Common myeloid progenitor, CD34-positive (primary cell): ENCODE measurements around the gene ZNF608.
A peak's percentile ranks its signal among the peaks of the same experiment; 100 is the strongest.

Experiments
- CTCF ChIA-PET: fragments of 350-600 bp; sonication (Branson Sonifier 250); formaldehyde crosslinking; loops from one replicate; lab custom pipeline; 2021; ENCODE audit warnings: antibody characterized with exemption; lab: Charles Lee
- POLR2A ChIA-PET: fragments of 350-600 bp; sonication (Branson Sonifier 250); formaldehyde crosslinking; loops from one replicate; lab custom pipeline; 2021; ENCODE audit warnings: antibody characterized with exemption; lab: Charles Lee
- DNase-seq, 3 donors: peaks; one replicate each; pipeline versions ENCODE4 v3.0.0 to v3.0.0-alpha.2; 2013
- H3K27ac ChIP-seq, 2 experiments: 1 replicate in 1 of 2; 2 replicates in 1 of 2; pipeline ENCODE4 v1.7.0; 2013; ENCODE audit warnings: inconsistent platforms in 2 of 2, low read length in 2 of 2, mild to moderate bottlenecking in 2 of 2, low read depth in 1 of 2, moderate library complexity in 1 of 2; ENCODE audit not compliant: severe bottlenecking in 2 of 2, insufficient read depth in 1 of 2, poor library complexity in 1 of 2
- H3K27me3 ChIP-seq, 5 experiments: replicated peaks in 2 of 5; 1 replicate in 3 of 5; 2 replicates in 2 of 5; pipeline versions ENCODE4 v1.6.1 to v1.7.0; 2013; ENCODE audit warnings: low read length in 4 of 5, mild to moderate bottlenecking in 2 of 5, moderate library complexity in 2 of 5, inconsistent platforms in 1 of 5; ENCODE audit not compliant: insufficient read depth in 5 of 5, control insufficient read depth in 4 of 5
- H3K36me3 ChIP-seq, 4 experiments: 1 replicate in 2 of 4; 2 replicates in 2 of 4; pipeline versions ENCODE4 v1.6.1 to v1.7.0; 2013; ENCODE audit warnings: low read length in 3 of 4, control low read depth in 1 of 4, mild to moderate bottlenecking in 1 of 4; ENCODE audit not compliant: control insufficient read depth in 4 of 4, insufficient read depth in 4 of 4
- H3K4me1 ChIP-seq, 4 experiments: 1 replicate in 3 of 4; 2 replicates in 1 of 4; pipeline versions ENCODE4 v1.6.1 to v1.7.1; 2013; ENCODE audit warnings: low read length in 3 of 4, mild to moderate bottlenecking in 3 of 4, control low read depth in 1 of 4, inconsistent platforms in 1 of 4, moderate library complexity in 1 of 4; ENCODE audit not compliant: control insufficient read depth in 4 of 4, insufficient read depth in 4 of 4; ENCODE audit errors: control extremely low read depth in 1 of 4
- H3K4me3 ChIP-seq, 7 experiments: 1 replicate in 4 of 7; 2 replicates in 3 of 7; pipeline versions ENCODE4 v1.5.1 to v1.7.0; 2013; ENCODE audit warnings: mild to moderate bottlenecking in 7 of 7, low read length in 6 of 7, moderate library complexity in 6 of 7, inconsistent platforms in 2 of 7, low read depth in 2 of 7, control low read depth in 1 of 7; ENCODE audit not compliant: insufficient read depth in 4 of 7, control insufficient read depth in 1 of 7; ENCODE audit errors: extremely low read depth in 1 of 7
- H3K9me3 ChIP-seq, 5 experiments: 1 replicate in 4 of 5; 2 replicates in 1 of 5; pipeline versions ENCODE4 v1.6.1 to v1.7.1; 2013; ENCODE audit warnings: low read length in 4 of 5, mild to moderate bottlenecking in 2 of 5, inconsistent platforms in 1 of 5, low read depth in 1 of 5, moderate library complexity in 1 of 5; ENCODE audit not compliant: control insufficient read depth in 4 of 5, insufficient read depth in 2 of 5; ENCODE audit errors: control extremely low read depth in 1 of 5
- WGBS: methylation state at CpG from one replicate; pipeline ENCODE4 v1.1.5; 2013; ENCODE audit not compliant: insufficient coverage; 5-methylcytosine and 5-hydroxymethylcytosine counted together

ZNF608 gene

GRCh38 chr5:124741711-124742496, 4.5 kb downstream of the ZNF608 start:
- no peak for DNase-seq
- peaks cover 17 to 45% (median 36%) of the 10 kb centered on the region in 4 experiments for H3K4me1 ChIP-seq
- POLR2A ChIA-PET, result no interaction called here
- CTCF ChIA-PET, result interaction anchor here (1.5 kb wide), 1 partner anchor 9 kb away, joined by 3 read pairs; no protein-coding TSS in a partner anchor
- no peak overlapping the region for H3K27ac ChIP-seq
- H3K9me3 ChIP-seq, result no peaks in the 10 kb centered on the region
- peaks cover 0 to 2% (median 0%) of the 10 kb centered on the region in 4 experiments for H3K36me3 ChIP-seq
- no peaks in the 10 kb centered on the region for H3K27me3 ChIP-seq
- no peak overlapping the region for H3K4me3 ChIP-seq
- WGBS, result 100% methylated on average over 3 of the region's 4 CpGs

GRCh38 chr5:124740991-124741583, 5.4 kb downstream of the ZNF608 start:
- no CpG with 5 or more reads among the region's 4 CpGs for WGBS
- no peaks in the 10 kb centered on the region for H3K27me3 ChIP-seq
- DNase-seq, result peak in 2 of 3 donors; percentile 31 to 47
- H3K4me1 ChIP-seq, result peaks cover 13 to 43% (median 33%) of the 10 kb centered on the region in 4 experiments
- ChIA-PET POLR2A (no interaction called here), CTCF (interaction anchor here (1.5 kb wide), 1 partner anchor 10 kb away, joined by 3 read pairs; no protein-coding TSS in a partner anchor)
- no peak overlapping the region for H3K4me3 ChIP-seq
- H3K9me3 ChIP-seq, result no peaks in the 10 kb centered on the region
- H3K27ac ChIP-seq, result no peak overlapping the region
- peaks cover 0 to 2% (median 0%) of the 10 kb centered on the region in 4 experiments for H3K36me3 ChIP-seq

GRCh38 chr5:124740071-124740470, 6.4 kb downstream of the ZNF608 start:
- H3K36me3 ChIP-seq, result peaks cover 0 to 2% (median 0%) of the 10 kb centered on the region in 4 experiments
- no peak overlapping the region for H3K27ac ChIP-seq
- ChIA-PET CTCF (interaction anchor here (1.5 kb wide), 1 partner anchor 11 kb away, joined by 3 read pairs; no protein-coding TSS in a partner anchor), POLR2A (no interaction called here)
- no peaks in the 10 kb centered on the region for H3K27me3 ChIP-seq
- no peak overlapping the region for H3K4me3 ChIP-seq
- no peak for DNase-seq
- 89% methylated on average over 3 of the region's 4 CpGs for WGBS
- H3K4me1 ChIP-seq, result peaks cover 13 to 44% (median 28%) of the 10 kb centered on the region in 4 experiments
- no peaks in the 10 kb centered on the region for H3K9me3 ChIP-seq

- H3K27ac ChIP-seq, result no peak overlapping the region
- DNase-seq, result no peak
- peaks cover 13 to 43% (median 28%) of the 10 kb centered on the region in 4 experiments for H3K4me1 ChIP-seq
- H3K4me3 ChIP-seq, result no peak overlapping the region
- WGBS, result 99% methylated on average over 7 of the region's 9 CpGs
- ChIA-PET CTCF (interaction anchor here (1.1 kb wide), 1 partner anchor 8 kb away, joined by 3 read pairs; no protein-coding TSS in a partner anchor), POLR2A (no interaction called here)
- no peaks in the 10 kb centered on the region for H3K27me3 ChIP-seq
- peaks cover 0 to 2% (median 0%) of the 10 kb centered on the region in 4 experiments for H3K36me3 ChIP-seq
- no peaks in the 10 kb centered on the region for H3K9me3 ChIP-seq
Observed at GRCh38 chr5:124739634-124740025, 6.8 kb downstream of the ZNF608 start.

- no peak overlapping the region for H3K27ac ChIP-seq
- DNase-seq, result peak in 2 of 3 donors; percentile 50 to 66
- H3K36me3 ChIP-seq, result peaks cover 0 to 2% (median 0%) of the 10 kb centered on the region in 4 experiments
- no peaks in the 10 kb centered on the region for H3K9me3 ChIP-seq
- H3K4me3 ChIP-seq, result no peak overlapping the region
- no peaks in the 10 kb centered on the region for H3K27me3 ChIP-seq
- CTCF ChIA-PET, result interaction anchor here (1.1 kb wide), 1 partner anchor 9 kb away, joined by 3 read pairs; no protein-coding TSS in a partner anchor
- 95% methylated on average over 3 of the region's 9 CpGs for WGBS
- peaks cover 13 to 37% (median 22%) of the 10 kb centered on the region in 4 experiments for H3K4me1 ChIP-seq
- POLR2A ChIA-PET, result no interaction called here
Observed at GRCh38 chr5:124738681-124739633, 7.5 kb downstream of the ZNF608 start.

GRCh38 chr5:124737651-124738050, 8.8 kb downstream of the ZNF608 start:
- Histone ChIP-seq H3K4me1 (peaks cover 4 to 27% (median 16%) of the 10 kb centered on the region in 4 experiments), H3K4me3 (no peak overlapping the region), H3K36me3 (peaks cover 0 to 2% (median 0%) of the 10 kb centered on the region in 4 experiments), H3K27ac (no peak overlapping the region), H3K27me3 (no peaks in the 10 kb centered on the region), H3K9me3 (no peaks in the 10 kb centered on the region)
- WGBS, result 100% methylated on average over 1 of the region's 1 CpG
- DNase-seq, result no peak
- POLR2A ChIA-PET, result no interaction called here
- CTCF ChIA-PET, result interaction anchor here (0.8 kb wide), 1 partner anchor 17 kb away, joined by 3 read pairs; no protein-coding TSS in a partner anchor
